Stimulated activated CD4-positive, alpha-beta T cell treated with anti-CD3 and anti-CD28 coated beads, Interleukin-1b, Interleukin-23, amount 100 ng/mL, for 1 hour (primary cell): ENCODE measurements around the gene RELT.
A peak's percentile ranks its signal among the peaks of the same experiment; 100 is the strongest.

ENCODE experiments used
- DNase-seq, 2 donors: peaks; one replicate each; pipeline ENCODE4 v3.0.0-alpha.2; 2020; ENCODE audit warnings: low read depth in 2 of 2

The RELT gene

GRCh38 chr11:73346186-73346935 is 29.8 kb upstream of the RELT start:
- no peak for DNase-seq

GRCh38 chr11:73347067-73347466 is 29.1 kb upstream of the RELT start:
- DNase-seq = no peak

GRCh38 chr11:73348838-73349237 is 27.4 kb upstream of the RELT start:
- no peak for DNase-seq

GRCh38 chr11:73349633-73350032 is 26.6 kb upstream of the RELT start:
- DNase-seq = no peak

GRCh38 chr11:73350908-73351636 is 25.1 kb upstream of the RELT start:
- DNase-seq = peak; percentile 21 to 24

GRCh38 chr11:73353422-73353821 is 22.8 kb upstream of the RELT start:
- DNase-seq = no peak

- no peak for DNase-seq
Observed at GRCh38 chr11:73355109-73355508, 21.1 kb upstream of the RELT start.

- no peak for DNase-seq
Observed at GRCh38 chr11:73356979-73357860, 19.0 kb upstream of the RELT start.

GRCh38 chr11:73358071-73358470 is 18.1 kb upstream of the RELT start:
- no peak for DNase-seq

GRCh38 chr11:73359341-73359740 is 16.9 kb upstream of the RELT start:
- no peak for DNase-seq

GRCh38 chr11:73359930-73360742 is 16.1 kb upstream of the RELT start:
- no peak for DNase-seq

- no peak for DNase-seq
Observed at GRCh38 chr11:73360743-73361369, 15.3 kb upstream of the RELT start.

- DNase-seq = no peak
Observed at GRCh38 chr11:73361953-73362776, 14.0 kb upstream of the RELT start.

GRCh38 chr11:73363147-73363546 is 13.1 kb upstream of the RELT start:
- no peak for DNase-seq

GRCh38 chr11:73365352-73366264 is 10.6 kb upstream of the RELT start:
- no peak for DNase-seq

GRCh38 chr11:73366265-73366610 is 10.0 kb upstream of the RELT start:
- DNase-seq = no peak

- DNase-seq = no peak
Observed at GRCh38 chr11:73366953-73367352, 9.2 kb upstream of the RELT start.

- no peak for DNase-seq
Observed at GRCh38 chr11:73367482-73368024, 8.6 kb upstream of the RELT start.
